Choroid plexus epithelial cell (primary cell): ENCODE data around the gene COIL.
A peak's percentile ranks its signal among the peaks of the same experiment; 100 is the strongest.
"Not testable (repeated sequence)": the region's sequence is repeated elsewhere in the genome, so short reads cannot be mapped to it uniquely, and the experiment has no call there.

Experiments used
- DNase-seq: peaks from one replicate; pipeline ENCODE4 v3.0.0-alpha.2; 2010; ENCODE audit warnings: low read depth
- H3K4me3 ChIP-seq: 2 replicates; pipeline ENCODE4 v1.5.1; 2011; ENCODE audit warnings: low read depth, mild to moderate bottlenecking, control low read depth, low read length, moderate library complexity
- TF ChIP-seq, protein P1 (sequence below): conservative IDR thresholded peaks from 2 replicates; pipeline ENCODE4 v1.5.1; 2011; ENCODE audit warnings: low read depth, mild to moderate bottlenecking, control low read depth, inconsistent platforms, low read length, moderate library complexity

COIL gene

GRCh38 chr17:56972111-56972730 lies 11.4 kb upstream of the COIL start:
- no peak overlapping the region for H3K4me3 ChIP-seq
- DNase-seq: no peak
- TF ChIP-seq, protein P1, sequence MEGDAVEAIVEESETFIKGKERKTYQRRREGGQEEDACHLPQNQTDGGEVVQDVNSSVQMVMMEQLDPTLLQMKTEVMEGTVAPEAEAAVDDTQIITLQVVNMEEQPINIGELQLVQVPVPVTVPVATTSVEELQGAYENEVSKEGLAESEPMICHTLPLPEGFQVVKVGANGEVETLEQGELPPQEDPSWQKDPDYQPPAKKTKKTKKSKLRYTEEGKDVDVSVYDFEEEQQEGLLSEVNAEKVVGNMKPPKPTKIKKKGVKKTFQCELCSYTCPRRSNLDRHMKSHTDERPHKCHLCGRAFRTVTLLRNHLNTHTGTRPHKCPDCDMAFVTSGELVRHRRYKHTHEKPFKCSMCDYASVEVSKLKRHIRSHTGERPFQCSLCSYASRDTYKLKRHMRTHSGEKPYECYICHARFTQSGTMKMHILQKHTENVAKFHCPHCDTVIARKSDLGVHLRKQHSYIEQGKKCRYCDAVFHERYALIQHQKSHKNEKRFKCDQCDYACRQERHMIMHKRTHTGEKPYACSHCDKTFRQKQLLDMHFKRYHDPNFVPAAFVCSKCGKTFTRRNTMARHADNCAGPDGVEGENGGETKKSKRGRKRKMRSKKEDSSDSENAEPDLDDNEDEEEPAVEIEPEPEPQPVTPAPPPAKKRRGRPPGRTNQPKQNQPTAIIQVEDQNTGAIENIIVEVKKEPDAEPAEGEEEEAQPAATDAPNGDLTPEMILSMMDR: no peak

DNA sequence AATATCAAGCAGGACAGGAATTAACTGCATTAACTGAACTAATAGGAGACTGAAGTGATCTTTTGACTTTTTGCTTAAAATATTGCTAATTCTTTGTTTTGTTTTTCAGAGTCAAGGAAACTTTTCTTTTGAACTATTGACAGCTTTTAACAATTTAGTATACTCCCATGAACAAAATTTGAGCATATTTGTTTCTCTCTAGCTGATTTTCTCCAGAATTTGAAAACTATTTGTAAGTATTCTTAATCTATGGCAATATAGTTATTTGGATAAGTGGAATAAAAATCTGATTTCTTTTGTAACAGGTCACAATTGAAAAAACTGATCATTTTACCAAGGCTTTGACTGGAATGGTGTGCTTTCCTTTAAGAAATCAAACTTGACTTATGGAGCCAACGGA lies 10.1 kb upstream of the COIL start:
- no peak for DNase-seq
- H3K4me3 ChIP-seq: no peak overlapping the region

GRCh38 chr17:56966338-56966737 lies 5.5 kb upstream of the COIL start:
- TF ChIP-seq, protein P1: no peak
- no peak for DNase-seq
- H3K4me3 ChIP-seq: no peak overlapping the region

More for the DNA sequence above, 10.1 kb upstream of the COIL start:
- TF ChIP-seq, protein P1: no peak

DNA sequence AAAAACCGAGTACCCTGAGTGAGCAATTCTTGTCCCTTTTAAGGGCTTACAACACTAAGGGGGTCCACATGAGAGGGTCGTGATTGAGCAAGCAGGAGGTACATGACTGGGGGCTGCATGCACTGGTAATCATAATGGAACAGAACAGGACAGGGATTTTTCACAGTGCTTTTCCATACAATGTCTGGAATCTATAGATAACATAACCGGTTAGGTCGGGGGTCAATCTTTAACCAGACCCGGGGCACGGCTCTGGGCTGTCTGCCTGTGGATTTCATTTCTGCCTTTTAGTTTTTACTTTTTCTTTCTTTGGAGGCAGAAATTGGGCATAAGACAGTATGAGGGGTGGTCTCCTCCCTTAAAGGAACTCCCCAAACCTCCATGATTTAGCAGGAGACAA lies 4.8 kb upstream of the COIL start:
- H3K4me3 ChIP-seq, DNase-seq: not testable (repeated sequence)

DNA sequence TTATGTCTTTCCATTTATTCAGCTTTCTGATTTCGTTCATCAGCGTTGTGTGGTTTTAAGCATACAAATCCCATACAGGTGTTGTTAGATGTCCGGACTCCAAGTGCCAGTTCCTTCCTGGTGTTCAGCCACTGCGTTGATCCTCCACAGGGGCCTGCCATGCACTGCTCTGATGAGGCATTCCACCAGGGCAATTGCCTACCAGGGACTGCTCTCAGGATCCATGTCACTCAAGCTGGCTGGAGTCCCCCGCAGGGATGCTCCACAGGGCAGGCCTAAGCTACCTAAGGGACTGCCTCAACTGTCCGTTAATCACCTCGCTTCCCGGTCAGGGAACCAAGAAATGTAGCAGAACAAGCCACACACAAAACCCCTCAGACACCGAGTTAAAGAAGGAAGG lies 4.4 kb upstream of the COIL start:
- not testable (repeated sequence) for DNase-seq, H3K4me3 ChIP-seq

GRCh38 chr17:56956992-56957391 lies 3.9 kb downstream of the COIL start:
- no peak overlapping the region for H3K4me3 ChIP-seq
- TF ChIP-seq, protein P1: no peak
- no peak for DNase-seq

DNA sequence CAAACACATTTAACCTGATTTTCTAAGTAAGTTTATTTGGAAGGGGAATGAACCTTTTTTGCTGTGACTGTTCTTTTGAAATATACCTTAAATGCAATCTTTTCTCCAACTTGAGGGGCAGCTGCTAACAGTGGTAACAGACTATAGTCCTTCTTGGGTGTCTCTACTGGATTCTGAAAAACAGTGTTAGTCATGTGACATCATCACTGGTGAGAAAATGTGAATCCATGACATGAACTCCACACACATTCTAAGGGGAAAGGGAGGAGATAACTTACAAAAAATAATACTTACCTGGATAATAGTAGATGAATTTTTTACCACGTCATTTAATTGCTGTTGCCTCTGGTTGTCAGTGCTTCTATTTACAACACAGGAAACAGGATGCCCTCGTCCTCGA lies 11.3 kb downstream of the COIL start:
- TF ChIP-seq, protein P1: no peak
- no peak overlapping the region for H3K4me3 ChIP-seq
- DNase-seq: no peak

DNA sequence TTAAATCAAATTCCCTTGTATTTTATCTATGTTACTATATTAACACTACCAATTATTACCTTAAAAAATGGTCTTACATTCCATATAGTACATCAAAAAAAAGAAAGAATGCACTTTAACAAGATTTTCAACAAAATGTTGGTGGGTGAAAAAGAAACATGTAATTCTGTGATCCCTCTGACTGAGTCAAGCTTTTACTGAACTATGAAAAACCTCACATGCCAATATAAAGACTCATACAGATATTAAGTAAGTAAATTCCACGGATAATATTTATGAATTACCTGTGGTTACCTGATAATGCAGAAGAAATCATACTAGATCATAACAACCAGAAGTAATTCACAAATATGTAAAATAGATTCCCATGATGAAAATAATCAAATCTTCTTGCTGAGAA lies 12.4 kb downstream of the COIL start:
- TF ChIP-seq, protein P1: no peak
- H3K4me3 ChIP-seq: no peak overlapping the region
- peak; percentile 33 for DNase-seq
